Left lobe of liver (tissue), 2 donors: ENCODE results near the gene PROZ. TPM values are rescaled to one million over a fixed set of nuclear protein-coding genes. Genes with fewer than 3 reads are reported as not detected.

Experiments used
- ATAC-seq: fragments of 200-7000 bp; cut with Tn5 transposase; one replicate; pipeline ENCODE4 v1.9.1; 2020; ENCODE audit warnings: mild to moderate bottlenecking, moderate library complexity
- DNase-seq: peaks from one replicate; pipeline ENCODE4 v3.0.0-alpha.2; 2020; ENCODE audit warnings: low spot score
- total RNA-seq: library from RNA; stranded (reverse); gene quantifications from one replicate; pipeline ENCODE4 v1.2.1, GENCODE V29; 2021
- donor health status: DM: no; HTN: no; CAD: no; lungs with moderate emphysema.
- donor health status: DM: no; HTN: yes; CAD: no.

PROZ gene
- total RNA-seq, 1 donor from 2014 or later, result 50.2 TPM

DNA sequence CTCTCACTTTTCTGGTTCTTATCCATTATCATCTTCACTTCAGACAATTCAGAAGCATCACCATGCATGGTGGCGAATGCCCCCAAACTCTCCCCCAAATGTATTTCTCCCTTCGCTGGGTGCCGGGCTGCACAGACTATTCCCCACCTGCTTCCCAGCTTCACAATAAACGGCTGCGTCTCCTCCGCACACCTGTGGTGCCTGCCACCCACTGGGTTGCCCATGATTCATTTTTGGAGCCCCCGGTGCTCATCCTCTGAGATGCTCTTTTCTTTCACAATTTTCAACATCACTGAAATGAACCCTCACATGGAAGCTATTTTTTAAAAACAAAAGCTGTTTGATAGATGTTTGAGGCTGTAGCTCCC, 38.6 kb upstream of the PROZ start:
- ATAC-seq (no peak), DNase-seq (peak; percentile 36)

DNA sequence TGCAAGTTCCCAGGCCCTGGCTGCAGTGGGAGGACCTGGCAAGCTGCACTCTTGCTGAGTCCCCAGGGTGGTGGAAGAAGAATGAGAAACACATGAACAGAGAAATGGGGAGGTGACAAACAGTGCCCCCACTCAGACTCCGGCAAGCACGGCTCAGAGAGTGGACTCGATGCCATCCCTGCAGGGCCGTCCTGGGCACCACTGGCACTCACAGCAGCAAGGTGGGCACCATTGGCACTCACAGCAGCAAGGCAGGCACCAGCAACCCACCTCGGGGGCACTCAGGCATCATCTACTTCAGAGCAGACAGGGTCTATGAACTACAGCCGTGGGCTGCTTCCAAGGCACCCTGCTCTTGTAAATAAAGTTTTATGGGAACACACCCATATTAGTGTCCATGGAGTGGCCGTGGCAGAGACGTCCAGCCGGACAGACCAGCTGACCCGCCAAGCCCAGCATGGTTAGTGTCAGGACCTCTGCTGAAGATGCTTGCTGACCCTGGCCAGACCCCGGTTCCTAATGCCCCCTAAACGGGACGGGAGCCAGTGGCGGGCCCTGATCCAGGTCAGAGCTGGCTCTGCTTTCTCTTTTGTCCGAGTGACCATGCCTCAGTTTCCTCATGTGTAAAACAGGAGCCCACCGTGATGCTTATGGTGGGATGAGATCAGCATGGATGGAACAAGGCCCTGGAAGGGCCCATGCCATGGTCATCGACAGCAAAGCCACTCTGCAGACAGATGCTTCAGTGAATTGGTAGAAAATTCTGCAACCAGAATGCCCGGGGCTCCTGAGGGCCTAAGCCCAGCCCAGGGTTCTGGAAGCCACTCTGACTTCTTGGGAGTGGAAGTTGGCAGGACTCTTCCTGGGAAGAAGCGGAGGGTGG, 37.9 kb upstream of the PROZ start:
- DNase-seq, result peak; percentile 43
- no peak for ATAC-seq

DNA sequence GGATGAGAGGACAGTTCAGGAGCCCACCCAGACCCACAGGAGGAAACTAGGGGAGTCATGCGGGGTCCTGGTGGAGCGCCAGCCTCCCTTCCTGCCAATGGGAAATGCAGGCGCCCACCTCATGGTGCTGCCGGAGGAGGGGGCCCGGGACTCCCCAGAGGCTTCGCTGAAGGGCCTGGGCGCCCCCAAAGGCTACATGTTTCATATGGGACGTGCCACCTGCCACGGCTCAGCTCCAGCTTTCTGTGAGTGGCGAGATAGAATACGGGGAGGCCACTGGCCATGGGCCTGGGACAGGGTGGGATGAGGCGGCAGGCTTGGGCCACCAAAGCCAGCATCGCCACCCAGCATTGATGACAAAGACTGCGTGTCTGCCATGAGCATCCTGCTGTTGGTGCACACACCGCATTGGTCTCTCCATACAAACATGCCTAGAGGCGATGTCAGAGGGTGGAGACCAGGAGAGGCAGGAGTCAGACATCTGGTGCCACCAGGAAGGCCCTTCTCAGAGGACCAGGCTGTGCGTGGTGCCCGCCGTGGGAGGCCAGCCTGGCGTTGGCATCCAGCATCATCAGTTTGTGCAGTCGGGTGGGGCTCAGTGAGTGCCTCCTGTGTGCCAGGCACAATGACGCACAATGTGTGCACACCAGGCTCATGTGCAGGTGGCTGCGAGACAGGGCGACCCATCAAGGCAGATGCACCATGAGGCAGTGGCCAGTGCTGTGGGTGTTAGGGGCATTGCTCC, 37.1 kb upstream of the PROZ start:
- peak; percentile 46 for DNase-seq

DNA sequence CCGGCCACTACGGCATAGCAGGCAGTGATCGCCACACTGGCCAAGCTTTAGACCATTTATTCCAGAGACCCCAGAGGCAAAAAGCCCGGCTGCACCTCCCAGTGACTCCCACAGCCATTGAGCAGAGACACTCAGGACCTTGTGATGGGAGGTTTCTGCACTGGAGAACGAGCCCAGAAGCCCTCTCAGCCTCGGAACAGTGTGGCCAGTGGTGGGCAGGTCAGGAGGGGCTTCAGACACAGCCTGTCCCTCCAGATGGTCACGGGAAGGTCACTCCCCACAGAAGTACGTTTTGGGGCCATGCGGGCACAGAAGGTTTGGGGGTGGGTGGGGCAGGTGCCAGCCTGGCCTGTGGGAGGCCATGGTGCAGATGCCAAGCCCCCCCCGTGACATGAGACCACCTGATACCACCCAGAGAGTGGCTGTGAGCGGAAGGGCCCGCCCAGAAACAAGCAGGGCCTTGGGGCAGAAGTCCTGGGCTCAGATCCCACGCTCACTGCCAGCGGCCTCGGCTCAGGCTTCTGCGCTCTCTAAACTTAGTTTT, 36.4 kb upstream of the PROZ start:
- ATAC-seq (peak; percentile 35), DNase-seq (peak; percentile 56)

More for the DNA sequence above, 37.1 kb upstream of the PROZ start:
- ATAC-seq, result no peak

DNA sequence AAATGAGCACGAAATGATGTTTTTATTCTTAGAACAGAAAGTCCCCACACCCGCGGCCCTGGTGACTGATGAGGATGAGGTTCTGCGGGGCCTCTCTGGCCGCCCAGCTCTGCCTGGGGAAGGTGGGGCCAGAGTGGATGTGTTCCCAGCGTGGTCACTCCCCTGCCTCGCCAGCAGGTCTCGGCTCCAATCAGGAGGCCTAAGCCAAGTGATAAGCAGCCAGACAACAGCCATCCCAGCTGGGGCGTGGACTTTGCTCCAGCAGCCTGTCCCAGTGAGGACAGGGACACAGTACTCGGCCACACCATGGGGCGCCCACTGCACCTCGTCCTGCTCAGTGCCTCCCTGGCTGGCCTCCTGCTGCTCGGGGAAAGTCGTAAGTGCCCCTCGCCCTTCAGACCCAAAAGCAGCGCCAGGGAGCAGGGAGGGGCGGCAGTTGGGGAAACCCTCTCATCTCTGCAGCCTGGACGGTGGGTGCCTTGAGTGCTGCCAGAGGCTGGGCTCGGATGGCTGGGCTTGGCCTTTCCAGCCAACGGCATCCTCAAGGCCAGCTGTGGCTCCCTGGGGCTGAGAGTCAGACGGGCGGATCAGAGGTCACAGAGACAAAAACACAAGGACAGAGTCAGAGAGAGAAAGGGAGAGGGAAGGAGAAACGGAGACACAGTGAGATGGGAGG, 35.8 kb upstream of the PROZ start, which contains the start of gene F10:
F10 (plus strand) TSS at position 250 of the 676 bp plus-strand sequence; CDS start at position 307, 57 bp downstream.
- DNase-seq (peak; percentile 95), ATAC-seq (peak; percentile 90)

DNA sequence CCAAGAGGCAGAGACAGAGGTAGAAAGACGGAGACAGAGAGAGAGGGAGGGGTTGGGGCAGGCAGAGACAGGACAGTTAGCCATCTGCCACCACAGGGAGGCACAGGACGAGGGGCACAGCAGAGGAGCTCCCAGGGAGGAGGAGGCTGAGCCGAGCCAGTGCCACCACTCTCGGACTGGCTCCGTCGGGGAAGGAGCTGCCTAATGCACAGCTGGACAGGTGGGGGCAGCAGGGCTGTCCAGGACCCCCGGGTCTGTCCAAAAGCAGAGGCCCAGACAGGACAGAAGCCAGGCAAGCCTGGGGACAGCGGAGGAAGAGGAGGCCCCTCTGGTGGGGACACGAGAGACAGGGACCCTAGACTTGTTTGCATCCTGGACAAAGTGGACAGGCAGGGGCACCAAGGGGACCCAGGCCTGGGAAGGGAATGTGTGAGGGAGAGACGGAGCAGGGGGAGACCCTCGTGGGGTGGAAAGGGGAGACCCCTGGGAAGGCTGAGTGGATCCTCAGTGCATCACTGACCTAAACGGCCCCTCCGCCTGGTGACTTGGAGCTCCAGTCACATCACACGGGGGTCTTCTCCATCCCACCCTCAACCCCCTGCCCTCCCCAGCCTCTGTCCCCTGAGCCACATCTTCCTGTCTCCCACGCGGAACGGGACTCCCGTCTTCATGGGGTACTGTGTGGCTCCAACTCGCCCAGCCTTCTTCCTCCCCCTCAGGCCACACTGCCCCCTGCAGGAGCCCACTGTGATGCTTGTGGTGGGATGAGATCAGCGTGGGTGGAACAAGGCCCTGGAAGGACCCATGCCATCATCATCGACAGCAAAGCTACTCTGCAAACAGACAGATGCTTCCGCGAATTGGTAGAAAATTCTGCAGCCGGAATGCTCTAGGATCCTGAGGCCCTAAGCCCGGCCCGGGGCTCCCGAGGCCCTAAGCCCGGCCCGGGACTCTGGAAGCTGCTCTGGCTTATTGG, 34.9 kb upstream of the PROZ start:
- ATAC-seq (peak; percentile 32), DNase-seq (peak; percentile 50)

DNA sequence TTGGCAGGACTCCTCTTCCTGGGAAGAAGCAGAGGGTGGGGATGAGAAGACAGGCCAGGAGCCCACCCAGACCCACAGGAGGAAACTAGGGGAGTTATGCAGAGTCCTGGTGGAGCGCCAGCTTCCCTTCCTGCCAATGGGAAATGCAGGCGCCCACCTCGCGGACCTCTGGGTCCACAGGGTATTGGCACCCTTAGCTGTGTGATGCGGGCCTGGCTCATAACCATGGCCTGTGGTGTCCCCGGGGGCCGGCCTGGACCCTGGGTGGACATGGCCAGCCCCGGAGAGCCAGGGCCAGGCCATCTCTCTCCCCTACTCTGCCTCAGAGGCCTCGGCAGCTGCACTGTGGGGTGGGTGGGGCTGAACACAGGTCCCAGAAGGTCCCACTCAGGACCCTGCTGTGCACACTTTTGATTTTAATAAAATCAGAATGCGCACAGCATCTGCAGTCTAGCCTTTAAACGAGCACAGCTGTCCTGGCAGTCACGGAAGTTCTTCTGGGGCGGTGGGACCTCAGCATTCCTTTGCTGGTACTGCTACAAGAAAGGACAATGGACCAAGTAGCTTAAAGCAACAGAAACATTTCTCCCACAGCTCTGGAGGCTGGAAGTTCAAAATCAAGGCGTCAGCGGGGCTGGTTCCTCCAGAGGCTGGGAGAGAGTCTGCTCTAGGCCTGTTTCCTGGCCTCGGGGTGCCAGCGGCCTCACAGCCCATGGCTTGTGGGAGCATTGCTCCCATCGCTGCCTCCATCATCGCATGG, 34.1 kb upstream of the PROZ start:
- peak; percentile 47 for DNase-seq

DNA sequence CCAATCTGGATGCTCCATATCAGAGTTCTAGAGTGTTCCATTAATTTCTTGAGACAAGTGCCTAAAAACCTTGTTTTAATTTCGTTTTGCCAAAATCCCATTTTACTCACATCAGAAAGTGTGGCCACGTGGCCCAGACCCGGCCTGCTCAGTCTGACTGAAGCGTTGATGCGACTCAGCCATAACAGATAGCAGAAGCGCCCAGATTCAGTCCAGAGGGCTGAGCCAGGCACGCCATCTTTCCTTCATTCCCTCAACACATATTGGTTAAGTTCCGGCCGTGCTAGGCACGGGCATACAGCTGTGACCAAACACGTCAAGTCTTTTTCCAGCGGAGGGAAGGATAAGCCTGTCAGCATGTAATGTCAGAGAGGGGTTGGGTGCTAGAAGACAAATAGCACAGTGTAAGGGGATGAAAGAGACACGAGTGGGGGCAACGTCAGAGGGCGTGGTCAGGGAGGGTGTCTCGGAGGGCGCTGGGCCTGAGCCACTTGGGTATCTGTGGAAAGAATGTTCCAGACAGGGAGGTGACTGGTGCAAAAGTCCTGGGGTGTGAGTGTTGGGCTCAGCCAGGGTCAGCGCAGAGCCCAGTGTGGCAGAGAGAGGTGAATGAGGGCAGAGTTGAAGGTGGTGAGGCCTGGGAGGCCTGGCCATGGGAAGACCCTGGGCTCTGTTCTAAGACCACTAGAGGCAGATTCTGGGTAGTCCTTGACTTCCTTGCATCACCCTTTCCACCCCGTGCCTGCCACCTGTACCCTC, 32.8 kb upstream of the PROZ start:
- DNase-seq (peak; percentile 38), ATAC-seq (no peak)

More for the DNA sequence above, 34.1 kb upstream of the PROZ start:
- no peak for ATAC-seq

DNA sequence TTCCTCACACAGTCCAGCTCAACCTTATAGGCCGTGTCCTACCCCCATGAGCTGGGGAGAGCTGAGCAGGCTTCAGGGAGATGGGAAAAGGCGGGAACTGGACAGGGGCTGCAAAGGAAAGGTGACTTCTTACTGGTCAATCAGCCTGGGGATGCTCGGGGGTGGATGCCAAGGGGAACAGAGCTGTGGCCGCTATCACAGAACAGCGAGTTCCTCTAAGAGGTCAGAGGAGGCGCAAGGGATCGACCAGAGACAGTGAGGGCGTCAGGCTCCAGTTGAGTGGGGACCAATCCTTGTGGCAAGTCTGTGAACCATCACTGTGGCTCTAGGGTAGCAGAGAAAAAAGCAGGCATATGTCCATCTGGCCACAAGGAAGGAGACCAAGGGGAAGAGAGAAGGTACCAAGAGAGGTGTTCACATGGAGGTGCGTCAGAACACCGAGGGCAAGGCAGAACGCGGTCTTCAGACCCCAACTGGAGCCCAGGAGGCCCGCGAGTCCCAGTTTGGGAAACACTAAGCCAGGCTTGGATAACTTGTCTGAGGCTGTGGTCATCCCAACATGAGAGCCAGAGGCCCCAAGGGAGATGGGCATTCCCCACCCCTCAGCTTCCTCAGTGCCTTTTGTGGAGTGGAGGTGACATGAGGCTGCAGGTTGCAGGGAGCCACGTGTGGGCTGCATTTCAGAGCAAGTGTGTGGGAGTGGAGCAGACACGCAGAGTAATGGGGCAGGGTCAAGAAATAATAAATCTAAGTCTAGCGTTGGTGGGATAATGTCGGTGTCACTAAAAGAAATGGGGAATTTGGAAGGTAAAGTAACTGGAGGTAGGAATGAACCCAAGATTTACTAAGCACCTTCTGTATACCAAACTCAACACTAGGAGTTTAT, 31.9 kb upstream of the PROZ start:
- no peak for ATAC-seq
- DNase-seq, result peak; percentile 38

DNA sequence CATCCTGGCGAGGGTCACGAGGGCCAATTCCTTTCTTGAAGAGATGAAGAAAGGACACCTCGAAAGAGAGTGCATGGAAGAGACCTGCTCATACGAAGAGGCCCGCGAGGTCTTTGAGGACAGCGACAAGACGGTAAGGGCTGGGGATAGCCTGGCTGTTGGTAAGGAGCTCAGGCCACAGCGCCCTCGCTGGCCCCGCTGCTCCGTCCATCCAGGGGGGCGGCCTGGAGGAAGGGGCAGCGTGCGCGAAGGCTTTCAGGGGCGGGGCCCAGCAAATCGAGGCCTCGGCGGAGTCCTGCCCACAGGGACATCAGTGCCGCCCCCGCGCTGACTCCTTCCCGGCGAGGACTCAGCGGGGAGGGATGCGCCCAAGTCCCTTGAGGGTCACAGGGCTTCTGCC, 29.0 kb upstream of the PROZ start:
- peak; percentile 11 for ATAC-seq
- DNase-seq, result peak; percentile 28

DNA sequence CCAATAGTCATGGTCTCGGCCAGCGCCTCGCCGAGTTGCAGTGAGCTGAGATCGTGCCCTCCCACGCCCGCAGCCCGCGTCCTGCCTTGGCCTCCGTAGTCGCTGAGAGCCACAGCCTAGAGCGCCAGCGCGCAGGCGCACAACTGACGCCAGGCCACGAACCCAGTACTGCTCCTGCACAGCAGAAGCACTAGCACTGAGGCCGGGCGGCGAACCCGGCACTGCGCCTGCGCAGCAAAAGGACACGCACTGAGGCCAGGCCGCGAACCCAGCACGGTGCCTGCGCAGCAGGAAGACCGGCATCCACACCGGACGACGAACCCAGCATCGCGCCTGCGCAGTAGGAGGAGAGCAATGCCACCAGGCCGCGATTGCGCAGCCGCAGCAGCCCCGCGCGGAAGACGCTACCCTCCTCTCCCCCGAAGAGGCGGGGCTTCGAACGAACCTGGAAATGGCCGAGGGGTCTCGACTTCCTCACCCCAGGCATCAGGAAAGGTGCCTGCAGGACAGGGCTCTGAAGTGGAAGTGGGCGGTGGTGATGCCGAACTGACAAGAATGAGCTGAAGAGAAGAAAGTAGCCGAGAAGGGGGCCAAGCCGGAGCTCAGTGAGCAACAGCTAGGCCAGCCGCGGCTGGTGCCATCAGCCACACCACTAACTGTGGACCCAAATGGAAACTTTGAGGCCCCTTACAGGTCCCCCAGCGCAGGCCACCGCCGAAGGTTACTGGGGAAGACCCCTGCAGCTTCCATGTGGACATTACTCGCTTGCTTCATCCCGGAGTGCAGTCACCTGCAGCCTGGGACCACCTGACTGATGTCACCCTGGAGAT, 28.3 kb upstream of the PROZ start:
- DNase-seq (peak; percentile 41), ATAC-seq (peak; percentile 19)

DNA sequence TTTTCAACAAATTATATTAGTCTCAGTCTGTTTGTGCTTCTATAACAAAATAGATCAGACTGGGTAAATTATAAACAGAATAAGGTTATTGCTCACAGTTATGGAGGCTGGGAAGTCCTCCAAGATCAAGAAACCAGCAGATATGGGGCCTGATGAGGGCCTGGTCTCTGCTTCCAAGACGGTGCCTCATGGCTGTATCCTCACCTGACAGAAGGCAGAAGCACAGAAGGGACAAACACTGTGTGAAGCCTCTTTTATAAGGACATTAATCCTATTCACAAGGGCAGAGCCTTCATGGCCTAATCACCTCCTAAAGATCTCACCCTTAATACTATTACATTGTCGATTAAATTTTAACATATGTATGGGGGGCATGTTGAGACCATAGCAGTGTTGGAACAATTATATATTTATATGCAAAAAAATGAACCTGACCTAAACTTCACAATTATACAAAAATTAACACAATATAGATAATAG, 23.1 kb upstream of the PROZ start:
- DNase-seq, result peak; percentile 7

DNA sequence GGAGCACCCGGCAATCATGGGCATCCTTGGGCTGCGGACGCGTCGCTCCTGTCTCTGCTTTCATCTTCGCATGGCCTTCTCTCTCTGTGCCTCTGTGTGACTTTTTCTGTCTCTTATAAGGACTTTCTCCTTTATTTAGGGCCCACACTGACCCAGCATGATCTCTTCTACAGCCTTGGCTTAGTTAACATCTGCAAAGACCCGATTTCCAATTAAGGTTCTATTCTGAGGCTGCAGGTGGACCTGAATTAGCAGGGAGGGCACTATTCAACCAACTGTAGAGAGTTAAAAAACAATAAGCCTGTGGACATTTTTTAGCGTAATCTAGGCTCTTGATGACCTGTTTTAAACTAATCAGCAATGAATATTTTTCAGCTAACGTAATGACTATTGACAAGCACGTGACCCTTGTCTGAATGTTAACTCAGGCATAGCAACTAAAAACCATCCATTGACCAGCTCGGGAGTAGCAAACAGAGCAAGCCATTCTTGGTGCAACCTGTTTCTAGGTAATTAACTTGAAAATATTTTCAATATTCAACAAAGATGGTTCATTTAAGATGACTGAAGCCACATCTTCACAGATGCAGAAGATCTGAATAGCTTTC, 20.7 kb upstream of the PROZ start:
- DNase-seq (peak; percentile 15), ATAC-seq (peak; percentile 27)

More for the DNA sequence above, 23.1 kb upstream of the PROZ start:
- no peak for ATAC-seq

DNA sequence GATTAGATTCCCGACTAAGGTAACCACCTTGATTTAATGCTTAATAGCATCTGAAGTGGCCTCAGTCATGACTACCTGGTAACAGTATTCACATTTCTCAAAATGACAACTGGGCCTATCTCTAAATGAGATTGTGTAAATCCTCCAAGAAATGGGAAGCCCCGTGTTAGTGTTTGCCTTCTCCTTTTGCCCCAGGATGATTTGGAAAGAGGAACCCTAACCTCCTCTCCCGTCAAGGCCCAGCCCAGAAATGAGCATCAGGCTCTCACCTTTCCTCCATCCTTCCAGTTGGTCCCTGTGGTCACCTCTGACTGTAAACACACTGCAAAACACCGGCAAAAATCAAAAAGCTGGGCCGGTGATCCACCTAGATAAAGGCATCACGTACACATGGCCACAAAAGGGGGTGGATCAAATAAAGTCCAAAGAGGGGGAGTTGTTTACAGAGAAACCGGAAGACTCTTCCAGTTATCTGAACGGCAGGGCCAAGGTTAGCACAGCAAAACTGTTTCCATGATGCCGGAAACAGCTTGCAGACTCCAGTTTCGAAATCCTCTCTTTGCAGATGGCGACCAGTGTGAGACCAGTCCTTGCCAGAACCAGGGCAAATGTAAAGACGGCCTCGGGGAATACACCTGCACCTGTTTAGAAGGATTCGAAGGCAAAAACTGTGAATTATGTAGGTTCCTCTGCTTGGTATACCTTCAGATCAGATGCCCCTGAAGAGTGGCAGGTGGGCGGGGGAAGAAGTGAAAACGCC, 19.5 kb upstream of the PROZ start:
- DNase-seq (peak; percentile 45), ATAC-seq (peak; percentile 34)

DNA sequence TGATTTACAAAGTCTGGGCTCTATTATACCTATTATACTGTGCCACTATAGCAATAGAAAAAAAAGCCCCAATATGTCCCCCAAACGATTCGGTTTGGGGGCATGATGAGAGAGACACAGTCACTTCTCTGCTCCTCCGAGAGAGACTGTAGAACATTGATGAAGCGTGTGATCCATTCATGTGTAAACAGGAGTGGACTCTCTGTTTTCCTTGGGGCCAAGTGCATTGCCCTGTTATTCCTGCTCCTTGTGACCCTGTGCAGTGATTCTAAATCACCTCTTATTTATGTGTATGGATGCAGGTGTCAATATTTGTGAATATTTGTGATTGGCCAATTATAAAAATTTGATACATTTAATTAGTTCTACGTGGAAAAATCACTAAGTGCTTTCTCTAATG, 18.9 kb upstream of the PROZ start:
- ATAC-seq, result no peak

More for the DNA sequence above, 18.9 kb upstream of the PROZ start:
- peak; percentile 14 for DNase-seq
